NCI-H2107 treated with DMSO at 0.1 percent for 48 hours (cell line): ENCODE data around the gene LTF.
"Not testable (repeated sequence)": the region's sequence is repeated elsewhere in the genome, so short reads cannot be mapped to it uniquely, and the experiment has no call there.

ENCODE experiments used
- DNase-seq: peaks from one replicate; lab custom pipeline; 2025; ENCODE audit not compliant: unreplicated experiment; lab: John Stamatoyannopoulos, UW

LTF gene

DNA sequence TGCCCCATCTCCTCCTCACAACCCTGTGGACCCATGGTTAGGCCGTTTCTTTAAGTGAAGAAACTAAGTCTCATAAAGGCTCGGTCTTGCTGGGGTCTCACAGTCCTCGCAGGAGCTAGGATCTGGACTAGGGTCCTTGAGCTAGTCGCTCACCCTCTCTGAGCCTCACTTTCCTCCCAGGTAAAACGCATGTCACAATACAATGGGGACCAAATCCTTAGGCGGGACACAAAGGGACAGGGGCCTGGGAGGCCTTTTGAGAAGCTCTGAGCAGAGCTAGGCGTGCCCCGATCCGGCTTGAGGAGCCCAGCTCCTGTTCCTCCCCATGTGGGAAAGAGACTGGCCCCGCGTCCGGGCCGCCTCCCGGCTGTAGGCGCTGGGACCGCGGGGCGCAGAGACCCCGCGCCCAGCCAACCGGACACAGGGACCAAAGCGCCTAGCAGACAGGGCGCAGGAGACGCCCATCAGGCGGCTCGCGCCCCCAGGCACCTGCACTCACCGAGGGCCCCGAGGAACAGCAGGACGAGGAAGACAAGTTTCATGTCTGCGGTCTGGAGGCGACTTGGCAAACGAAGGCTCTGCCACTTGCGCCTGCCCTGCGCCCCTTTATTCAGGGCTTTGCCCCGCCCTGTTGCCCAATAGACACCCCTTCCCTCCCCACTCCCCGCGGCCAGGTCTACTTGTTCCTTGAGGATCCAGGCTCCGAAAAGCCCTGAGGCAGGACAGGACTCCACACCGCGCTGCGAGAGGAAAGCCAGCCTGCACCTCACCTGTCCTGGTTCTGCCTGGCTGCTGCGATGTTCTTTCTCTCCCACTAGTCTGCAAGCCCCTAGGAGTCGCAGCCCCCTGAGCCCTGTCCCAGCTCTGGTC lies at the start of gene LTF:
LTF (minus strand) TSS at position 580 of the 870 bp plus-strand sequence; CDS start at position 542, 38 bp downstream.
- no peak for DNase-seq

- DNase-seq, result no peak
These were observed 47.6 kb upstream of the LTF start for GRCh38 chr3:46512191-46512749.

DNA sequence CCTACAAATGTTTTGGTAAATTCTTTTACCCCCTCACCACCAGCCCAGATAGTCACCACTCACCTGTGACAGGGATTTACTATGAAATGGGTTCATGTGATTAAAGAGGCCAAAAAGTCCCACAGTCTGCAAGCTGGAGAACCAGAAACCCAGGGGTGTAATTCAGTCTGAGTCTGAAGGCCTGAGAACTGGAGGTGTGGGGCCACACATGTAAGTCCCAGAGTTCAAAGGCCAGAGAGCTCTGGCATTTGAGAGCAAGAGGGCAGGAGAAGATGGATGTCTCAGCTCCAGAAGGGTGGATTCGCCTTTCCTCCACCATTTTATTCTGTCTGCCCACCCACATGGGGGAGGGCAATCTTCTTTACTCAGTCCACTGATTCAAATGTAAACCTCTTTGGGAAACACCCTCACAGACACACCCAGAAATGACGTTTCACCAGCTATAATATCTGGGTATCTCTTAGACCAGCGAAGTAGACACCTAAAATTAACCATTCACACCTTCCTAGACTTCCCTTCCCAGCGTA lies 45.0 kb upstream of the LTF start:
- DNase-seq, result no peak

DNA sequence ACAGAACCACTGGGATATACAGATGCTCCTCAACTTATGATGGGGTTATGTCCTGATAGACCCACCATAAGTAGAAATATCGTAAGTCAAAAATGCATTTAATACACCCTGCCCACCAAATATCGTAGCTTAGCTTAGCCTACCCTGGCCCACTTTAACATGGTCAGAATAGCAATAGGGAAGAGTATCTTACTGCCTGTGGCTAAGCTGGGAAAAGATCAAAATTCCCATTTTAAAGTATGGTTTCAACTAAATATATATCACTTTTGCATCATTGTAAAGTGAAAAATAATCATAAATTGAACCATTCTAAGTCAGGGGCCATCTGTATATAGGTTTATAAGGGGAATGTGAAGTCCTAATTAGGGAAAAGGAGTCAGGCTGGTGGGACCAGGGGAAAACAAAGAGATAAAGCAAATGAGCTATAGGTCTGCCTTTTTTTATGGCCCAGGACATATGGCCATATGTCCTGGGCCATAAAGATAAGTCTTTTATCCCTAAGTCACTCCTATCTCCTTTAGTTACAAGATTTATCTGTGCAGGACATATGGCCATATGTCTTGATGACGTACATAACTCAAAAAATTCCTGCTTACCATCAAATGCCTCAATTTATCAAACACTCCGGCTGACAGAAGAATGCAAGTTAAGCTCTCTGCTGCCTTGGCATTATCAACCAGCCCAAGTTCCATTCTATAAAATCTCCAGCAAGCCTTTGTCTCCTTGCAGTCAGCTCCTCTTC lies 44.3 kb upstream of the LTF start:
- DNase-seq, result no peak

DNA sequence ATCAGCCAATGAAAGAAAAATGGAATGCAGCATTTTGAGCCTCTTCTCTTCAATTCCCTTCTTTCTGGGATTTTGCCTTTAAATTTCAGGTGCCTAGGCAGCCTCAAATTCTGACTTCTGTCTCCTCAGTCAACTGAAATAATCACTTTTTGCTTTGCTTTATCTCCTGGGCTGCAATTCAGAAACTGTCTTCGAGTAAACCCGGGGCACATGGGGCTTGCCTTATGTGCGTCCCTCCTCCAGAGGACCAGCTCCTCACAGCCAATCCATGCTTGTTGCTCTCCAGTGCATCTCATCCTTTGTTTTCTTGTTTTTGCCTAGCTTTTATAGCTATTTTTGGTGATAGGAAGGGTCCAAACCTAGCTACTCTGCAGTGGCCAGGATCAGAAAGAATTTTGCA lies 41.8 kb upstream of the LTF start:
- no peak for DNase-seq

- no peak for DNase-seq
These were observed 41.2 kb upstream of the LTF start for GRCh38 chr3:46505953-46506352.

- no peak for DNase-seq
These were observed 40.1 kb upstream of the LTF start for GRCh38 chr3:46504789-46505188.

DNA sequence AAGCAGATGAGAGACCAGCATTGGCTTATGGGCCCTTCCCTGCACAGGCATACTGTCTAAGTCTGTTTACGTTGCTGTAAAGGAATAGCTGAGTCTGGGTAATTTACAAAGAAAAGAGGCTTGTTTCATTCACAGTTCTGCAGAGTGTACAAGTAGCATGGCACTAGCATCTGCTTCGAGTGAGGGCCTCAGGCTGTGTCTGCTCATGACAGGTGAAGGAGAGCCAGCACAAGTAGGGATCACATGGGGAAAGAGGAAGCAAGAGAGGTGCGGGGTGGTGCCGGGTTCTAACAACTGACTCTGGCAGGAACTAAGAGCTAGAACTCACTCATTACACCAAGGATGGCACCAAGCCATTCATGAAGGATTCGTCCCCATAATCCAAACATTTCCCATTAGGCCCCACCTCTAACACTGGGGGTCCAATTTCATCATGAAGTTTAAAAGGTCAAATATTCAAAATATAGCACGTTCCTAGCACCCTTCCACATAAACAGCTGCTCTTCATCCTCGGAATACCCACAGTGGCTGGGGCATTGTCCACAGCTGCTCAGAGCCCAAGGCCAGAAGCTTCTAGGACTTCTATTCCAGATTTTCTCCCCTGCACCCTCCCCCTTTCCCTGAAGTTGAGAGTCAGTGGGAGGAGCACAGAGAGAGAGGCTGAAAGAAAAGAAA lies 38.6 kb upstream of the LTF start:
- no peak for DNase-seq

DNA sequence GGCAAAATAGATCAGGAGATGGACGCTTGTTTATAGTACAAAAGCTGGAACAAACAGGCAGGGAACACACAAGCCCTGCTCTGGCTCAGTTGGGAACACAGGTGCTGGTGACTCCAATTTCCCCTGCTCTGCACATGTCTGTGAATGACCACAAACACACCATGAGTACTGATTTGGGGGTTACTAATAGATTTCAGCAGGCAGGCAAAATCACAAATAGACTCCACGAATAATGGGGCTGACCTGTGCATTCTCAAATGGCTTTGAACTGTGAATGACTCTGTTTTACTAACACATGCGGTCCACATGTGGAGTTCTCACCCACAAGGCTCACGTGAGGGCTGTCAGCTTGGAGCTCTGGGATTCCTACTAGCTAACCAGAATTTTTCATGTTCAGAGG lies 37.0 kb upstream of the LTF start:
- DNase-seq, result no peak

GRCh38 chr3:46500656-46501635 lies 36.2 kb upstream of the LTF start:
- DNase-seq, result no peak

DNA sequence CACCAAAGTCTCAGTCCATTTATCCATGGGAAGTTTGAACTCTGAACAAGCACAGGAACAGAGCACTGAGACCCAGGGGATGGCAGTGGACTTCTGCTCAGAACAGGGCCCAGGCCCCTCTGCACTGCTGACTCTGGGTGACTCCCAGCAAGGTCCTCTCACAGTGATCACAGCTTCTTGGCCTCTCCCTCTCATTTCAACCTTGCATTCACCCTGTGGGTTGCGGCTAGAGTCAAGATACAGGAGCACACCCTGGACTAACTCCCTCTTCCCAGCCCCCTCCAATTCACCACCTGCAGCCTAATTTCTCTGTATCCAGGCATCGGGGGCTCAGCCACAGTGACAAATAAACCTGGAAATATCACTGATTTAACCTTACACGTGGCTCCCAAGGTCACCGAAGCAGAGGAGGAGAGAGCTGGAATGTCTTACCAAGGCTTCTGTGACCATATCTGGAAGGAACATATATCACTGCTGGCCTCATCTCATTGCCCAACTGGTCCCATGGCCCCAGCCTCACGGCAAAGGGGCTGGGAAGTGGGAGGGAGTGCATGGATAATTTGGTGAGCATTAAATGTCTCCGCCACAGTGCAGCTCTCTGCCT lies 34.3 kb upstream of the LTF start:
- no peak for DNase-seq

- no peak for DNase-seq
These were observed 33.0 kb upstream of the LTF start, which contains the start of gene RTP3 for GRCh38 chr3:46497556-46498265. Gene RTP3, plus strand, starts transcription at chr3:46497976. Its CDS starts 87 bp downstream, at chr3:46498063.

DNA sequence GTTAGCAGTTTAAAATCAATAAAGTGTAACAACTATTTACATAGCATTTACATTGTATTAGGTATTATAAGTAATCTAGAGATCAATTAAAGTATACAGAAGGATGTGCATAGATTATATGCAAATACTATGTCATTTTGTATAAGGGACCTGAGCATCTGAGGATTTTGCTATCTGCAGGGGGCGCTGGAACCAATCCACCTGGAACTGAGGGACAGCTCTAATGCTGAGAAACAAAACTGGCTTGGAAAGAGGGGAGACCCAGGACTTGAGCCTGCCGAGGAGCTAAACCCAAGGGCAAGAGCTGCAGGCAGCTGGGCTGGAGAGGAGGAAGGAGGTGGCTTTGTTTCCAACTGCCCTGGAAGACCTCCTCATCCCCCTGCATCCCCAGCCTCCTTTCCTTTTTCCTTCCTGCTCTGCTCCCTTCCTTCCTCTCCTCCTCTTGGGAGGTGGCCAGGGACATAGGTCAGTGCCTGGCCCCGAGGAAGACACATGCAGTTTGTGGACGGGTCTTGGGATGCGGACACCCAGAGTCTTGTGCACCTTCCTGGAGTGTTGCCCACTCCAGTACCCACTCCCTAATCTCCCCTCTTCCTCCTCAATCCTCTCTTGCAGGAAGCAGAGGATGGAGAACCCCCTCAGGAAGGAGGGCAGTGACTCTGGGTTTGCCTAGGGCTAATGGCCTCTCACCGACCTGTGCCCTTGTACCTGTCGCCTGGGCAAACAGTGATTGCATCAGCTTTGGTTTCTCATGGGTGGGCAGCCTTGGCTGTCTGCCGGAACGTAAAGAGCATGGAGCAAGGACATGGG lies 32.2 kb upstream of the LTF start:
- DNase-seq, result no peak

DNA sequence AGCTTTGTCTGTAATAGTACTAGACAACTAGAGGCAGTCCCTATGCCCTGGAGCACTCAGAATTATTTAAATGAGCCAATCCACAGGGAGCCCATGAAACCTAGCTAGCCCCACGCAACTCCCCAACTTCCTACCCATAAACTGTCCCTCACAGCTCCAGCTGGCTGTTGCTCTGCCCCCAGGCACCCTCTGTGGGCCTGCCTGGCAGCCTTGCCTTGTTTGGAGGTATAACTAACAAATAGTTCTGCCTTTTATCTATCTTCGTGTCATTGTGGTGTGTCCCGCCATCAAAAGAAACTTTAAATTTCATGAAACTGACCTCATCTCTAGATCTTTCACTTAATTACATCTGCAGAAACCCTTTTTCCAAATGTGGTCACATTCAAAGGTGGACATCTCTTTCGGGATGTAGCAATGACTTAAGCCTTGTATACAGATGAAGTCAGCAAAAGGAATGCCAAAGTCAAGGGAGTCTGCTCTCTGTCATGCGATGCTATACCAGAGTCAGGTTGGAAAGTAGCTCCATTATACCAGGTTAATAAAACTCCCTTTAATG lies 31.3 kb upstream of the LTF start:
- no peak for DNase-seq

DNA sequence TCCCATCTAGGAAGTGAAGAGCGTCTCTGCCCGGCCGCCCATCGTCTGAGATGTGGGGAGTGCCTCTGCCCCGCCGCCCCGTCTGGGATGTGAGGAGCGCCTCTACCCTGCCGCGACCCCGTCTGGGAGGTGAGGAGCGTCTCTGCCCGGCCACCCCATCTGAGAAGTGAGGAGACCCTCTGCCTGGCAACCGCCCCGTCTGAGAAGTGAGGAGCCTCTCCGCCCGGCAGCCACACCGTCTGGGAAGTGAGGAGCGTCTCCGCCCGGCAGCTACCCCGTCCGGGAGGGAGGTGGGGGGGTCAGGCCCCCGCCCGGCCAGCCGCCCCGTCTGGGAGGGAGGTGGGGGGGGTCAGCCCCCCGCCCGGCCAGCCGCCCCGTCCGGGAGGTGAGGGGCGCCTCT lies 29.8 kb upstream of the LTF start:
- not testable (repeated sequence) for DNase-seq

GRCh38 chr3:46492890-46493547 lies 28.3 kb upstream of the LTF start:
- no peak for DNase-seq
